Upper lobe of right lung (tissue), 1 donor: Measurements from ENCODE around the gene GID8. TPM values are rescaled to one million over a fixed set of nuclear protein-coding genes. Genes with fewer than 3 reads are reported as not detected.

ENCODE experiments used
- ATAC-seq: fragments of 200-7000 bp; cut with Tn5 transposase; one replicate; pipeline ENCODE4 v1.9.1; 2020; ENCODE audit warnings: mild to moderate bottlenecking, moderate library complexity
- DNase-seq: peaks from one replicate; pipeline ENCODE4 v3.0.0-alpha.2; 2020
- H3K27ac ChIP-seq: fragments of 200-600 bp; one replicate; pipeline ENCODE4 v1.8.0; 2022
- H3K27me3 ChIP-seq: fragments of 200-600 bp; one replicate; pipeline ENCODE4 v1.8.0; 2022; ENCODE audit warnings: mild to moderate bottlenecking
- H3K36me3 ChIP-seq: fragments of 200-600 bp; one replicate; pipeline ENCODE4 v1.8.0; 2022
- H3K4me1 ChIP-seq: fragments of 200-600 bp; one replicate; pipeline ENCODE4 v1.8.0; 2022
- H3K4me3 ChIP-seq: fragments of 200-600 bp; one replicate; pipeline ENCODE4 v1.8.0; 2022; ENCODE audit warnings: mild to moderate bottlenecking
- H3K9me3 ChIP-seq: fragments of 200-600 bp; one replicate; pipeline ENCODE4 v1.8.0; 2022
- CTCF ChIP-seq: fragments of 200-600 bp; IDR thresholded peaks from one replicate; pipeline ENCODE4 v1.8.0; 2022; ENCODE audit warnings: antibody characterized with exemption
- intact Hi-C: fragments of 100-400 bp; cut with DNase I; formaldehyde crosslinking; loops from one replicate; pipeline ENCODE4 v1.11.0; 2022
- total RNA-seq: library from RNA; stranded (reverse); fragmentation: NEBNext Ultra II Directional; extraction: Animal tissue kit (Norgen Biotek cat#: 25700); gene quantifications from one replicate; pipeline ENCODE4 v1.2.1, GENCODE V29; 2021
- donor health status: DM: no; HTN: yes; CAD: no; lungs with severe emphysema.

Gene GID8
- total RNA-seq, 1 donor from 2014 or later, result 27.4 TPM

GRCh38 chr20:62986257-62986800 lies 48.4 kb downstream of the GID8 start:
- no peaks in the 10 kb centered on the region for H3K9me3 ChIP-seq
- no peaks in the 10 kb centered on the region for H3K36me3 ChIP-seq
- H3K27me3 ChIP-seq, result peaks cover 49% of the 10 kb centered on the region
- intact Hi-C loops, result no loop called here
- no peak overlapping the region for H3K27ac ChIP-seq
- no peaks in the 10 kb centered on the region for H3K4me1 ChIP-seq
- ATAC-seq (no peak), DNase-seq (no peak)
- no peak for TF ChIP-seq CTCF
- H3K4me3 ChIP-seq, result no peak overlapping the region

GRCh38 chr20:62987114-62987513 lies 49.2 kb downstream of the GID8 start:
- DNase-seq (no peak), ATAC-seq (no peak)
- H3K4me1 ChIP-seq, result no peaks in the 10 kb centered on the region
- no peak overlapping the region for H3K4me3 ChIP-seq
- H3K27me3 ChIP-seq, result peaks cover 49% of the 10 kb centered on the region
- no peak overlapping the region for H3K27ac ChIP-seq
- H3K36me3 ChIP-seq, result no peaks in the 10 kb centered on the region
- H3K9me3 ChIP-seq, result no peaks in the 10 kb centered on the region
- no peak for TF ChIP-seq CTCF
- intact Hi-C loops, result no loop called here

GRCh38 chr20:62989201-62989601 lies 51.3 kb downstream of the GID8 start:
- Histone ChIP-seq H3K27me3 (peaks cover 50% of the 10 kb centered on the region), H3K27ac (no peak overlapping the region), H3K9me3 (no peaks in the 10 kb centered on the region), H3K4me3 (no peak overlapping the region), H3K36me3 (no peaks in the 10 kb centered on the region), H3K4me1 (no peaks in the 10 kb centered on the region)
- DNase-seq (no peak), ATAC-seq (no peak)
- no peak for TF ChIP-seq CTCF
- intact Hi-C loops, result no loop called here

- no peaks in the 10 kb centered on the region for H3K9me3 ChIP-seq
- DNase-seq (no peak), ATAC-seq (no peak)
- H3K36me3 ChIP-seq, result no peaks in the 10 kb centered on the region
- TF ChIP-seq CTCF, result no peak
- H3K4me1 ChIP-seq, result no peaks in the 10 kb centered on the region
- no peak overlapping the region for H3K27ac ChIP-seq
- intact Hi-C loops, result no loop called here
- peaks cover 43% of the 10 kb centered on the region for H3K27me3 ChIP-seq
- no peak overlapping the region for H3K4me3 ChIP-seq
Observed at GRCh38 chr20:62990306-62990825, 52.4 kb downstream of the GID8 start.

GRCh38 chr20:62991196-62991807 lies 53.4 kb downstream of the GID8 start:
- TF ChIP-seq CTCF, result no peak
- no peak overlapping the region for H3K4me3 ChIP-seq
- peaks cover 42% of the 10 kb centered on the region for H3K27me3 ChIP-seq
- no peak overlapping the region for H3K27ac ChIP-seq
- no peaks in the 10 kb centered on the region for H3K4me1 ChIP-seq
- ATAC-seq, result no peak
- no peak for DNase-seq
- intact Hi-C loops, result no loop called here
- H3K9me3 ChIP-seq, result no peaks in the 10 kb centered on the region
- no peaks in the 10 kb centered on the region for H3K36me3 ChIP-seq
